Mucosa of gallbladder (tissue), 1 donor: ENCODE results near the gene PTCD3. TPM values are rescaled to one million over a fixed set of nuclear protein-coding genes. Genes with fewer than 3 reads are reported as not detected.

ENCODE experiments used
- DNase-seq: peaks from one replicate; pipeline ENCODE4 v3.0.0-alpha.2; 2020; ENCODE audit warnings: low spot score
- total RNA-seq: library from RNA; stranded (reverse); gene quantifications from one replicate; pipeline ENCODE4 v1.2.1, GENCODE V29; 2021
- donor health status: DM: no; HTN: no; CAD: no.

The PTCD3 gene
- total RNA-seq, 1 donor from 2014 or later = 64.0 TPM

- no peak for DNase-seq
Measured at GRCh38 chr2:86143926-86144685, 38.1 kb downstream of the PTCD3 start.

- DNase-seq = no peak
Measured at GRCh38 chr2:86147793-86148192, 41.8 kb downstream of the PTCD3 start.

GRCh38 chr2:86150502-86150901, 44.5 kb downstream of the PTCD3 start:
- DNase-seq = no peak

- DNase-seq = no peak
Measured at GRCh38 chr2:86157009-86157556, 51.0 kb downstream of the PTCD3 start.

- no peak for DNase-seq
Measured at GRCh38 chr2:86158286-86158685, 52.3 kb downstream of the PTCD3 start.

- no peak for DNase-seq
Measured at GRCh38 chr2:86160156-86160952, 54.3 kb downstream of the PTCD3 start.

GRCh38 chr2:86170449-86170848, 64.4 kb downstream of the PTCD3 start:
- no peak for DNase-seq

- no peak for DNase-seq
Measured at GRCh38 chr2:86171295-86171694, 65.3 kb downstream of the PTCD3 start.

GRCh38 chr2:86172610-86173009, 66.6 kb downstream of the PTCD3 start:
- no peak for DNase-seq

GRCh38 chr2:86174445-86174844, 68.4 kb downstream of the PTCD3 start:
- DNase-seq = no peak

- no peak for DNase-seq
Measured at GRCh38 chr2:86175828-86176227, 69.8 kb downstream of the PTCD3 start.

GRCh38 chr2:86176597-86176996, 70.6 kb downstream of the PTCD3 start:
- no peak for DNase-seq

- DNase-seq = no peak
Measured at GRCh38 chr2:86185517-86186212, 79.6 kb downstream of the PTCD3 start.

GRCh38 chr2:86186431-86186830, 80.4 kb downstream of the PTCD3 start:
- DNase-seq = no peak

- DNase-seq = no peak
Measured at GRCh38 chr2:86189782-86190416, 83.9 kb downstream of the PTCD3 start.

Other genes with a start within 250 kb of the PTCD3 start
- gene ST3GAL5, start 217.2 kb upstream of the PTCD3 start, total RNA-seq = 56.2 TPM
- gene POLR1A, start 349 bp upstream of the PTCD3 start, total RNA-seq = 23.1 TPM
- gene IMMT, start 89.2 kb downstream of the PTCD3 start, total RNA-seq = 74.7 TPM
- 39.5 TPM for gene MRPL35, start 93.2 kb downstream of the PTCD3 start, total RNA-seq
- gene REEP1, start 231.4 kb downstream of the PTCD3 start, total RNA-seq = 21.2 TPM